ENCODE results near the gene NF2.

DNA sequence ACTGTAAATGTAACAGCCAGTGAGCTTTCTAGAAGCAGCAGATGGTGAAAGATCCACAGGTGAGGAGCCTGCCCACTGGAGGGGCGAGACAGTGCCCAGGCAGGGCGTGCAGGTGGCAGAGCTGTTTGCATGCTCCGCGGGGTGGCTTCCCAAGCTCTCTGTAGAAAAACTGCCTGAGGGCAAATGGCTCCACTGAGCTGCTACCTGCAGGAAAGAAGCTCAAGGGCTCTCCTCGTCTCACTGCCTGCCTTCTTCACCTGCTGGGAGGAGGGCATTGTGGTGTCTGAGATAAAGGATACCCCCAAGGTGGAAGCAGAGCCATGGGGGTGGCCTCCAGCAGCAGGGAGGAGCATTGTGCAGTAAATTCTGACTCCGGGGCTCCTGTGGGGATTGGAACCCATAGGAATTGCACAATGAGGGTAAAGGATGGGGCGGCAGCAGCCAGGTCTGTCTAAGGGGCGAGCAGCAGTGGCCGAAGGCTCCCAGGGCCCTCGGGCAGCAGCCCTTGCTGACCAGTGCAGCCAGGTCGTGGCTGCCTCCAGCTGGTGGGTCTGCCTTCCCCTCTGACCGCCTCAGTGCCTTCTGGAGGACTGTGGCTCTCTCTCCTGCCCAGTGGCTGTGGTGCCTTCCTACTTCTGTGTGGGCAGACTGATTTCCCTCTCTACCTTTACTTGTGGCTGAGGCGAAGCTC, 88.3 kb downstream of the NF2 start:
- TF ChIP-seq, protein P1, sequence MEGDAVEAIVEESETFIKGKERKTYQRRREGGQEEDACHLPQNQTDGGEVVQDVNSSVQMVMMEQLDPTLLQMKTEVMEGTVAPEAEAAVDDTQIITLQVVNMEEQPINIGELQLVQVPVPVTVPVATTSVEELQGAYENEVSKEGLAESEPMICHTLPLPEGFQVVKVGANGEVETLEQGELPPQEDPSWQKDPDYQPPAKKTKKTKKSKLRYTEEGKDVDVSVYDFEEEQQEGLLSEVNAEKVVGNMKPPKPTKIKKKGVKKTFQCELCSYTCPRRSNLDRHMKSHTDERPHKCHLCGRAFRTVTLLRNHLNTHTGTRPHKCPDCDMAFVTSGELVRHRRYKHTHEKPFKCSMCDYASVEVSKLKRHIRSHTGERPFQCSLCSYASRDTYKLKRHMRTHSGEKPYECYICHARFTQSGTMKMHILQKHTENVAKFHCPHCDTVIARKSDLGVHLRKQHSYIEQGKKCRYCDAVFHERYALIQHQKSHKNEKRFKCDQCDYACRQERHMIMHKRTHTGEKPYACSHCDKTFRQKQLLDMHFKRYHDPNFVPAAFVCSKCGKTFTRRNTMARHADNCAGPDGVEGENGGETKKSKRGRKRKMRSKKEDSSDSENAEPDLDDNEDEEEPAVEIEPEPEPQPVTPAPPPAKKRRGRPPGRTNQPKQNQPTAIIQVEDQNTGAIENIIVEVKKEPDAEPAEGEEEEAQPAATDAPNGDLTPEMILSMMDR (IDR thresholded peaks at IDR 0.05): no peak
- no peak for TF ChIP-seq POLR2A (IDR thresholded peaks at IDR 0.05)

Data from testis (tissue), 2 donors.